ENCODE results near the gene RHOF. TPM values are rescaled to one million over a fixed set of nuclear protein-coding genes. Genes with fewer than 3 reads are reported as not detected.

The RHOF gene
- total RNA-seq, 1 experiment from 2014 or later = 116 TPM

- Histone ChIP-seq H3K4me1 (ENCODE audit: control insufficient read depth in 1 of 2, insufficient read depth in 2 of 2, low read length in 2 of 2) (no peaks in the 10 kb centered on the region), H3K36me3 (ENCODE audit: control insufficient read depth in 1 of 2, insufficient read depth in 2 of 2, low read length in 2 of 2) (peaks cover 39 to 41% of the 10 kb centered on the region in 2 experiments; a peak in 3 of 4 replicates), H3K9me2 (ENCODE audit: insufficient read depth) (no peaks in the 10 kb centered on the region), H3K9me3 (ENCODE audit: control insufficient read depth in 1 of 2, insufficient read depth in 1 of 2, low read depth in 1 of 2, low read length in 2 of 2) (no peaks in the 10 kb centered on the region), H3K27me3 (ENCODE audit: insufficient read depth, low read length) (no peaks in the 10 kb centered on the region), H2AFZ (ENCODE audit: low read depth, low read length, poor library complexity, severe bottlenecking) (no peak overlapping the region), H3K79me2 (ENCODE audit: insufficient read depth, low read length) (peaks cover 15% of the 10 kb centered on the region), H3K4me2 (ENCODE audit: low read length) (no peak overlapping the region), H3K27ac (ENCODE audit: low read depth, low read length) (no peak overlapping the region), H4K20me1 (ENCODE audit: insufficient read depth) (no peaks in the 10 kb centered on the region), H3K9ac (ENCODE audit: low read length) (no peak overlapping the region), H3K4me3 (replicated peaks in 1 of 2; ENCODE audit: low read depth in 1 of 2, low read length in 2 of 2) (no peak overlapping the region)
- POLR2A ChIA-PET = no interaction called here
- DNase-seq (ENCODE audit: low read depth, low spot score) (no peak), ATAC-seq (no peak)
- intact Hi-C loops (cut with micrococcal nuclease) = no loop called here
- BruUV-seq (replicated peaks) = no TSS peak
- TF ChIP-seq JUND (IDR thresholded peaks at IDR 0.05) = no peak
- no peak for TF ChIP-seq EGR1 (IDR thresholded peaks at IDR 0.05; ENCODE audit: low read depth)
- no peak for TF ChIP-seq SIN3A (IDR thresholded peaks at IDR 0.05; ENCODE audit: low read depth)
- no peak for TF ChIP-seq EZH2 (IDR thresholded peaks at IDR 0.05)
- TF ChIP-seq ZBTB33 (IDR thresholded peaks at IDR 0.05; ENCODE audit: extremely low read depth, insufficient replicate concordance, low read length) = no peak
- no peak for TF ChIP-seq ZFX (IDR thresholded peaks at IDR 0.05)
- TF ChIP-seq, protein P1, sequence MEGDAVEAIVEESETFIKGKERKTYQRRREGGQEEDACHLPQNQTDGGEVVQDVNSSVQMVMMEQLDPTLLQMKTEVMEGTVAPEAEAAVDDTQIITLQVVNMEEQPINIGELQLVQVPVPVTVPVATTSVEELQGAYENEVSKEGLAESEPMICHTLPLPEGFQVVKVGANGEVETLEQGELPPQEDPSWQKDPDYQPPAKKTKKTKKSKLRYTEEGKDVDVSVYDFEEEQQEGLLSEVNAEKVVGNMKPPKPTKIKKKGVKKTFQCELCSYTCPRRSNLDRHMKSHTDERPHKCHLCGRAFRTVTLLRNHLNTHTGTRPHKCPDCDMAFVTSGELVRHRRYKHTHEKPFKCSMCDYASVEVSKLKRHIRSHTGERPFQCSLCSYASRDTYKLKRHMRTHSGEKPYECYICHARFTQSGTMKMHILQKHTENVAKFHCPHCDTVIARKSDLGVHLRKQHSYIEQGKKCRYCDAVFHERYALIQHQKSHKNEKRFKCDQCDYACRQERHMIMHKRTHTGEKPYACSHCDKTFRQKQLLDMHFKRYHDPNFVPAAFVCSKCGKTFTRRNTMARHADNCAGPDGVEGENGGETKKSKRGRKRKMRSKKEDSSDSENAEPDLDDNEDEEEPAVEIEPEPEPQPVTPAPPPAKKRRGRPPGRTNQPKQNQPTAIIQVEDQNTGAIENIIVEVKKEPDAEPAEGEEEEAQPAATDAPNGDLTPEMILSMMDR (IDR thresholded peaks at IDR 0.05 in 2 of 3, conservative IDR thresholded peaks at IDR 0.05 in 1 of 3; ENCODE audit: borderline replicate concordance in 1 of 3, insufficient read depth in 1 of 3, low read depth in 2 of 3, low read length in 2 of 3) = no peak
- TF ChIP-seq POLR2A (IDR thresholded peaks at IDR 0.05; ENCODE audit: borderline replicate concordance, extremely low read depth, insufficient read depth, insufficient read length) = no peak
- TF ChIP-seq YY1 (IDR thresholded peaks at IDR 0.05; ENCODE audit: extremely low read depth, insufficient replicate concordance, low read depth, low read length) = no peak
- no peak for TF ChIP-seq TCF7L2 (IDR thresholded peaks at IDR 0.05; ENCODE audit: borderline replicate concordance, extremely low read depth, insufficient read depth, insufficient read length)
- CTCF ChIA-PET = no interaction called here
- RAD21 ChIA-PET (ENCODE audit: low non-redundant PET in 1 of 2, low total read pairs in 2 of 2, uncharacterized antibody in 2 of 2, unreplicated experiment in 2 of 2) = no interaction called here
These were observed 25.9 kb upstream of the RHOF start for GRCh38 chr12:121819212-121819949.

All from HCT116 (cell line).